ENCODE data around the gene ENDOU. TPM values are rescaled to one million over a fixed set of nuclear protein-coding genes. Genes with fewer than 3 reads are reported as not detected.

The ENDOU gene
- total and polyA plus RNA-seq, 2 experiments from 2014 or later = 0.24 to 1.3 TPM

DNA sequence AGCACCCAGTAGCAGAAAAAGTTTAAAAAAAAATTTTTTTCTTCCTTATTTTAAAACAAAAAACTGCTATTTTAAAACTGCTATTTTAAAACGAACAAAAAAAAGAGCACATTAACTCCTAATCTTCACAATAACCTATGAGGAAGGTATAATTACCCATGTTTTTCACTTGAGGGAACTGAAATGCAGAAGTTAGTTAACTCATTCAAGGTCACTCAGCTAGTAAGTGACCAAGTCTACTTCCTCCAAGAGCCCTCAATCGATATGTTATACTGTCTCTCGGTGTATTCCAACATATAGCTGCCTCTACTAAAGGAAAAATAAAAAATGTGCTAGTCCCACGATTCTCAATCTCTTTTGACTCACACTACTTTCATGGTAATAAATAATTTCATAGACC, 27.2 kb downstream of the ENDOU start:
- H3K4me3 ChIP-seq = no peak overlapping the region
- no peaks in the 10 kb centered on the region for H3K27me3 ChIP-seq
- H3K4me1 ChIP-seq (ENCODE audit: low read depth) = no peaks in the 10 kb centered on the region
- H3K36me3 ChIP-seq = peaks cover 30% of the 10 kb centered on the region
- no peak for TF ChIP-seq CTCF (IDR thresholded peaks at IDR 0.05; ENCODE audit: low read depth, low read length)
- no peak overlapping the region for H3K27ac ChIP-seq
- DNase-seq (ENCODE audit: low read depth in 1 of 2, low spot score in 1 of 2) = no peak
- H3K9me3 ChIP-seq (ENCODE audit: low read depth) = no peaks in the 10 kb centered on the region

GRCh38 chr12:47689215-47689614, 36.1 kb downstream of the ENDOU start:
- Histone ChIP-seq H3K4me3 (no peak overlapping the region), H3K27me3 (no peaks in the 10 kb centered on the region), H3K9me3 (ENCODE audit: low read depth) (no peaks in the 10 kb centered on the region), H3K4me1 (ENCODE audit: low read depth) (no peaks in the 10 kb centered on the region), H3K36me3 (peaks cover 19% of the 10 kb centered on the region), H3K27ac (no peak overlapping the region)
- DNase-seq (ENCODE audit: low read depth in 1 of 2, low spot score in 1 of 2) = no peak
- TF ChIP-seq CTCF (IDR thresholded peaks at IDR 0.05; ENCODE audit: low read depth, low read length) = no peak

DNA sequence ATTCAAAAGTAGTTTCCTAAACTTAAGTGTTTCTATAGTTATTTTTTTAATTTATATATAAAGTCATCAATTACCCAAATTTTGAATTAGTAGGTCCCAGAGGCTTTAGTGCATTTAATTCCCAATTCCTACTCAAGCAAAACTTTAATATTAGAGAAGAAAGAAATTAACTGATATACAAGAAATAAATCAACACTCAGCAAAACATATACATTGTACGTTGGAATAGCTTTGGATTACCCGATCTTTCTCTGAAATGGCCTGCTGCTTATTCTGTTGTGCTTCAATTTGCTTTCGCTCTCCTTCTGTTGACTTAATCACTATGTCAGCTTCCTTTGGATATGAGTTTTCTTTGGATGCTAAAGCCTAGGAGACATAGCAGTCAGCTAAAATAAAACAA, 37.7 kb downstream of the ENDOU start:
- no peak for DNase-seq (ENCODE audit: low read depth in 1 of 2, low spot score in 1 of 2)
- Histone ChIP-seq H3K4me3 (no peak overlapping the region), H3K36me3 (peaks cover 16% of the 10 kb centered on the region), H3K4me1 (ENCODE audit: low read depth) (no peaks in the 10 kb centered on the region), H3K27ac (no peak overlapping the region), H3K27me3 (no peaks in the 10 kb centered on the region), H3K9me3 (ENCODE audit: low read depth) (no peaks in the 10 kb centered on the region)
- no peak for TF ChIP-seq CTCF (IDR thresholded peaks at IDR 0.05; ENCODE audit: low read depth, low read length)

- TF ChIP-seq CTCF (IDR thresholded peaks at IDR 0.05; ENCODE audit: low read depth, low read length) = peak; percentile 81
- H3K36me3 ChIP-seq = peaks cover 13% of the 10 kb centered on the region
- DNase-seq (ENCODE audit: low read depth in 1 of 2, low spot score in 1 of 2) = peak; percentile 57 to 68
These were observed 38.5 kb downstream of the ENDOU start for GRCh38 chr12:47686645-47687240.

GRCh38 chr12:47679785-47680184, 45.5 kb downstream of the ENDOU start:
- Histone ChIP-seq H3K4me1 (ENCODE audit: low read depth) (no peaks in the 10 kb centered on the region), H3K36me3 (peaks cover 26% of the 10 kb centered on the region), H3K4me3 (no peak overlapping the region), H3K27ac (no peak overlapping the region), H3K27me3 (no peaks in the 10 kb centered on the region), H3K9me3 (ENCODE audit: low read depth) (no peaks in the 10 kb centered on the region)
- TF ChIP-seq CTCF (IDR thresholded peaks at IDR 0.05; ENCODE audit: low read depth, low read length) = no peak
- DNase-seq (ENCODE audit: low read depth in 1 of 2, low spot score in 1 of 2) = no peak

More at GRCh38 chr12:47686645-47687240, 38.5 kb downstream of the ENDOU start:
- Histone ChIP-seq H3K27me3 (no peaks in the 10 kb centered on the region), H3K9me3 (ENCODE audit: low read depth) (no peaks in the 10 kb centered on the region), H3K27ac (no peak overlapping the region), H3K4me3 (no peak overlapping the region), H3K4me1 (ENCODE audit: low read depth) (no peaks in the 10 kb centered on the region)
